Astrocyte of the hippocampus (primary cell): ENCODE measurements around the gene HTRA2.
"Not testable (repeated sequence)": the region's sequence is repeated elsewhere in the genome, so short reads cannot be mapped to it uniquely, and the experiment has no call there.

Source experiments
- DNase-seq: peaks from one replicate; pipeline ENCODE4 v3.0.0; 2011; ENCODE audit warnings: low read depth, low spot score

The HTRA2 gene

DNA sequence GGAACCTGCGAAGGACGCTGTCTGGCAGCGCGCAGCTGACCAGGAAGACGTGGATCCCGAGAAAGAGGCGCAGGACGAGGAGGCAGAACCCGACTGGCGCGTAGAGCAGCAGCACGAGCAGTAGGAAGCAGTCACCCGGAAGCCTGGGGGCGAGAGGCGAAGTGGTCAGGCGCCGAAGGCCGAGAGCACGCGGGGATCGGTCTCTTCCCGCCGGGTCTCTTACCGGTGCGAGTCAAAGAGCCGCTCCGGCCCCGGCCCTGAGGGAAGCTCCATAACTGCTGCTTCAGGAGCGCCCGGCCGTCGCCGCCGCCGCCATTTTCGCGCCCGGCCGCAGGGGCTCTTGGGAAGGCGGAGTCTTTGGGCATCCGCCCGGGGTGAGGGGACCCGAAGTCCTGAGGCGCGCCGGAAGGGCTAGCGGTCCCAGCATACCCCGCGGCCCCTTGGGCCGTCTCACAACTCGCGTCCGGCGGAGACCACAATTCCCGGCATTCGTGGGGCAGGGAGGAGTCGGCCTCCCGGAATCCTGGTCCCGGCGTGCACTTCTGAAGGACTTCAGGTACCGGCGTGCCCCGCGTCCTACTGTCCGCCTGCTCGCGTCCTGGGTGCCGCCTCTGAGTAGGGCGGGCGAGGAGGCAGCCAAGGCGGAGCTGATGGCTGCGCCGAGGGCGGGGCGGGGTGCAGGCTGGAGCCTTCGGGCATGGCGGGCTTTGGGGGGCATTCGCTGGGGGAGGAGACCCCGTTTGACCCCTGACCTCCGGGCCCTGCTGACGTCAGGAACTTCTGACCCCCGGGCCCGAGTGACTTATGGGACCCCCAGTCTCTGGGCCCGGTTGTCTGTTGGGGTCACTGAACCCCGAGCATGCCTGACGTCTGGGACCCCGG, at the start of gene HTRA2, which contains the start of gene AUP1:
HTRA2 (plus strand) TSS at position 577 of the 882 bp plus-strand sequence; CDS start at position 651, 74 bp downstream.
AUP1 (minus strand) TSS at position 350 of the 882 bp plus-strand sequence; CDS start at position 273, 77 bp downstream.
- peak; percentile 100 for DNase-seq

DNA sequence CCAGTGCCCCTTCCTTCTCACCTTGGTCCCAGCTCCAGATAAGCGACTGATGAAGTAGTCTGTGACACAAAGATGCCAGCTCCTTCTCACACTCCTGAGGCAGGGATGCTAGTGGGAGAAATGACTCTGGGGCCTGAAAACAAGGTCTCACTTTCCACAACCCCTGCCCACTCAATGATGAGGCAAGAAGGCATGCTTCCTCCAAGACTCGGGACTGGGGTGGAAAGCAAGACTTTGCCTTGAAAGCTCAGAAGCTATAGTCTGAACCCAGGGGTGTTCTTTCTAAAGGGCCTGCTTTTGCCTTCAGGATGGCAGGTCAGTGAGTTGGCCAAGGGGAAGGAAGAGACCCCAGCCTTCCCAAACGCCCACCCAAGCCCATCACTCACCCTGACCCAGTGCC, 48.3 kb upstream of the HTRA2 start:
- no peak for DNase-seq

DNA sequence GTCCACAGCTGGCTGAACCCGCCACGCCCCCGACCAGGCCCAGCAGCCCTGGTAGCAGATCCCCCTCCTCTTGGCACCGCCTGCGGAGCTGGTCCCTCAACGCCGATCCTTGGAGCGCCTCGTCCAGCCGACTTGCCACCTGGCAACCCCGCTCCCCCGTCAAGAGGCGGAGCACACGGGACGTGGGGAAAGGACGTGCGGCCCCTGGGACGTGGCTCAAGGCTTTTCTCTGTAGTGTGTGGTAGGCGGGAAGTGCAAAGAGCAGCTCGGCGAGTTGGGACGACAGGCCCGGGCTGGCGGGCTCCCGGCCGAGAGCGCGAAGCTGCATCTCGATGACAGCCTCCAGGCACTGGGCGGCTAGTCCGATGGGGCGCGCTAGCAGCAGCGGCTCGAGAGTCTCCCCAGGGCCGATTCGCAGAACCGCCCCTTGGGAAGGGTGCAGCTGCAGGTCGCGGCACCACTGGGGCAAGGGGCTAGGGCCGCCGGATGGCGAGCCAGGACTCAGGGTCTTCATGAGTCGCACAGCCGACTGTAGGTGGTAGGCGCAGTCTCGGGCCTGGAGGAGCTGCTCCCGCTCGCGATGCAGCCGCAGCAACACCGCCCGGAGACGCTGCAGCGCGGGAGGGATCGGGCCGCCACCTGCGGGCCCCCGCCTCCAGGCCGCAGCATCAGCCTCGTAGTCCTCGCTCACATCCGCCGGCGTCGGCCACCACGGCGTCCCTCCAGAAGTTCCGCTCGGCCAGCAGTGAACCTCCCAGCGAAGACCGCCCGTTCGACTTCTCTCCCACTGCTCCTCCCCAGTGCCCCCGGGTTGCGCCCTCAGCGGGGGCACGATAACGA, 47.6 kb upstream of the HTRA2 start:
- DNase-seq, result no peak

DNA sequence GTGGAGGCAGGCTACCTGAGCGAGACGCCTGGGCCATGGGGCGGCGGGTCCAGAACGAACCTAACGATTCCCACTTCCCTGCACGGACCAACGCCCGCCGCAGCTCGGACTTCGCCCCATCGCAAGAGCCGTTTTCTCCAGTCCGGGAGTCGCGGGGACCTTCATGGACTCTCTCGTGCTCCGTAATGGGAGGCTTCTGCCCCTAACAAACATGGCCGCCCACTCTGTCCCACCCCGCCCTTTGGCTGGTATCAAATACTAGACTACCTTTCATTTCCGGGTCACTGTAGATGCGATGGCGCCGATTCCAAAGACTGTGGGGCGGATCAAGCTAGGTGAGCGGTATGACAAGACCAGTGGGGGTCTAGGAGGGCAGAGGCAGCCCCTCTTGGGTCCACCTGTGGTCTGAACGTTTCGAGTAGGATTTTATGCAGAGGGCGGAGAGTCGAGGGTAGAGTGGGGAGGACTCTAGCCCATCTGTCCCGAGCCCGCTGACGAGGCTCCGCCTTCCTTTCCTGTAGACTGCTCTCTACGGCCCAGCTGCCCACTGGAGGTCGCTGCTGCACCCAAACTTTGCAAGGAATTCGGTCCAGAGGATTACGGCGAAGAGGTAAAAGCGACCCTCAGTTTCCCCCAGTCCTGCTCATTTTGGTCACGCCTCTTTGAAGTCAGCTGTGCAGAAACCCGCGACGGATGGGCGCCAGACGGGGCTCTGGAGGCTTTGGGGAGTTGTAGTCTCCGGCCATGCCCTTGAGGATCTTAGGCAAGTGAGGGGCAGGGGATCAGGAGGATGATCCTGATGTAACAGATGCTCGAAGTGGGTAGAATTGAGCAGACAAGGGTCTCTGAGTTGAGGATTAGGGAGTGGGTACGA, 46.7 kb upstream of the HTRA2 start, which contains the start of the genes CCDC142 and TTC31:
CCDC142 (minus strand) TSS at position 198 of the 874 bp plus-strand sequence; CDS start at position 37, 161 bp downstream.
TTC31 (plus strand) TSS at position 281 of the 874 bp plus-strand sequence; CDS start at position 296, 15 bp downstream.
- DNase-seq, result peak; percentile 97

DNA sequence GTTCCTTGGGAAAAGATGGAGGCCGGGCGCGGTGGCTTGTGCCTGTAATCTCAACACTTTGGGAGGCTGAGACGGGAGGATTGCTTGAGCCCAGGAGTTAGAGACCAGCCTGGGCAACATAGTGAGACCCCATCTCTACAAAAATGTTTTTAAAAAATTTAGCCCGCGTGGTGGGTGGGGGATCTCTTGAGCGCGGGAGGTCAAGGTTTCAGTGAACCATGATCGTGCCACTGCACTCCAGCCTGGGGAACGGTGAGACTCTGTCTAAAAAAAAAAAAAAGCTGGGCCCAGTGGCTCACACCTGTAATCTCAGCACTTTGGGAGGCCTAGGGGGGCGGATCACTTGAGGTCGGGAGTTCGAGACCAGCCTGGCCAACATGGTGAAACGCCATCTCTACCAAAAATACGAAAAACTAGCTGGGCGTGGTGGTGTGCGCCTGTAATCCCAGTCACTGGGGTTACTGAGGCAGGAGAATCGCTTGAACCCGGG, 46.0 kb upstream of the HTRA2 start:
- DNase-seq, result not testable (repeated sequence)

DNA sequence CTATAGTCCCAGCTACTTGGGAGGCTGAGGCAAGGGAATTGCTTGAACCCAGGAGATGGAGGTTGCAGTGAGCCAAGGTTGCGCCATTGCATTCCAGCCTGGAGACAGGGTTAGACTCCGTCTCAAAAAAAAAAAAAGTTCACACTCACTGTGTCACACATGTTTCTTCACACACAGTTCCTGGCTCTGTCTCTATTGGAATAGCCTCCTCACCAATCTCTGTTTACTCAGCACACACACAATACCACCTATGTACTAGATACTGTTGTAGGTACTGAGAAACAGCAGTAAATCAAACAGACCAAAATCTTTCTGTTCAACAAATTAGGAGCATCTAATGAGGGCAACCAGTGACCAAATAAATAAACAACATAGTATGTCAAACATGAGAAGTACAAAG, 43.6 kb upstream of the HTRA2 start:
- no peak for DNase-seq

DNA sequence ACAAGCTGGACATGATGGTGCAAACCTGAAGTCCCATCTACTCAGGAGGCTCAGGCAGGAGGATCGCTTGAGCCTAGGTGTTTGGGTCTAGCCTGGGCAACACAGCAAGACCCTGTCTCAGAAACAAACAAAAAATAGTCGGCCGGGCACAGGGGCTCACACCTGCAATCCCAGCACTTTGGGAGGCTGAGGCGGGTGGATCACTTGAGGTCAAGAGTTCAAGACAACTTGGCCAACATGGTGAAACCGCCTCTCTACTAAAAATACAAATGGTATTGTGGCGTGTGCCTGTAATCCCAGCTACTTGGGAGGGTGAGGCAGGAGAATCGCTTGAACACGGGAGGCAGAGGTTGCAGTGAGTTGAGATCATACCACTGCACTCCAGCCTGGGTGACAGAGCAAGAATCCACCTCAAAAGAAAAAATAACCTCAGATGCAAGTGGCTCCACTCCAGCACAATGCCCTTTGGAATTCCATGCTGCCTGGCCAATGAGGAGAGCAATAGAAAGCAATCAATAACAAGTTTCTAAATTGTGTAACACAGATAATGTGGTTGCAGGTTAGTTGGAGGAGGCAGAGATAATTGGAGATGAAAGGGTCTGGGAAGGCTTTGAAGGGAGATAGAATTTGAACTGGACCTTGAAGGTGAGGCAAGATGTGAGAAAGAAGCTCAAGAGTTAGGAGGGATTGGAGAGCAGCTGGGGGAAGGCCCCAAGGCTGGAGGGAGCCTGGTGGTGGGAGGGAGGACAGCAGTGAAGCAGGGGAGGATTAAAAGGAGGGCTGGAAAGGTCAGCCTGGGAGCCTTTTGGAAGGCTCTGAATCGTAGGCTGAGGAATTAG, 40.9 kb upstream of the HTRA2 start:
- DNase-seq, result no peak

DNA sequence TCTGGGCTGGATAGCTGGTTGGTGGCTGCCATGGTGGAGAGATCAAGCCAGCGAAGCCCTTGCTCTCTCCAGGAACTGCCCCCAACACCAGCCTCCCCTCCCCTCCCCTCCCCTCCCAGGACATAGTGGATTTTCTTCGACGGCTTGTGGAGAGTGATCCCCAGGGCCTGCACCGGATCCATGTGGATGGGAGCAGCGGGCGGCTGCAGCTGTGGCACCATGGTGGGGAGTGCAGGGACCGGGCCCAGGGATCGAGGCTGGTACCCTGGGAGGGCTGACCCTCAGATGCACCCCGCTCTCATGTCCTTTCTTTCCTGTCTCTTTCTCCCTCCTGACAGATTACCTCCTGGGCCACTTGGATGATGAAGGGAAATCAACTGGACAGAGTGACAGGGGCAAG, 39.8 kb upstream of the HTRA2 start:
- no peak for DNase-seq

DNA sequence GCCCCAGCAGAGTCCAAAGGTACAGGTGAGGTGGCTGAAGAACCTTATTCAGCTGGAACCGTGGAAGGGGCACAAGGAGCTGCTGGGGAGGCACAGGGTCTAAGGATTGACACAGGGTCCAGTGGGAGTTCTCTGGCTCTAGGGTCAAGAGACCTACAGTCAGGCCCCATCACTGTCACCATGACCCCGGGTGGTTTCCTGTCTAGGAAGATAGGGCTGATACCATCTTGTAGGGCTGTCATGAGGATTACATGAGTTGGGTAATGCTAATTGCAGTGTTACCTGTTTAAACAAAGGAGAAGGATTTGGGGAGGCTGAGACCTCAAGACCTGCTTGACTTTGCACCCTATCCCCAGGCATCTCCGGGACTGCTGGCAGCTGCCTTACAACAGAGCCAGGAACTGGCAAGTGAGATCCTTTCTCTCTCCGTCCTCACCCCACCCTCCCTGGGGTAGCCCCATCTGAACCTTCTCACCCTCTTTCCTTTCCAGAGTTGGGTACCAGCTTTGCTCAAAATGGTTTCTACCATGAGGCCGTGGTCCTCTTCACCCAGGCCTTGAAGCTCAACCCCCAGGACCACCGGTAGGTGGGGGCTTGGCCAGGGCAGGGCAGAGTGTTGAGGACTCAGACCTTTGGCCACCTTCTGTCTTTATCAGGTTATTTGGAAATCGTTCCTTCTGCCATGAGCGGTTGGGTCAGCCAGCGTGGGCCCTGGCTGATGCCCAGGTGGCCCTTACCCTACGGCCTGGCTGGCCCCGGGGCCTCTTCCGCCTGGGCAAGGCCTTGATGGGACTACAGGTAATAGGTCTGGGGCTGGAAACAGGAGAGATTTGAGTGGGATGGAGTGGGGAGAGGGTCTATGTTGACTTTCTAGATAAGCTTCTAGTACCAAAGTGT, 37.8 kb upstream of the HTRA2 start:
- no peak for DNase-seq

DNA sequence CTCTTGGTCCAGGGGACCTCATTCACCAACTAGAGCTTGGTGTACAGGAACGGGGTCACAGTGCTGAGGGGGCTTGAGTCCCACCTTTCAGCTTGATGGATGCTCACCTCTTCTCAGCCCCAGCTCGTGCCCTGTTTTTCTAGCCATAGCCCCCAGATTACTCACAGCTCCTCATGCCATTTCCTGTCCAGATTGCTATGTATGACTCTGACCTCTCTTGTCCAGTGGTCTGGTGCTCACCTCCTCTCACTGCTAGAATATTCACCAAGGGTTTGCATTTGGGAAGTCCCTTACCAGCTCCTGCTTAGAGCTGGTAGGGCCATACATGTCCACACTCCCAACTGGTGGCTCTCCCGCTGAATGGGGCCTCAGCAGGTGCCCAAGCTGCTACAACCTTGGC, 36.2 kb upstream of the HTRA2 start:
- no peak for DNase-seq

DNA sequence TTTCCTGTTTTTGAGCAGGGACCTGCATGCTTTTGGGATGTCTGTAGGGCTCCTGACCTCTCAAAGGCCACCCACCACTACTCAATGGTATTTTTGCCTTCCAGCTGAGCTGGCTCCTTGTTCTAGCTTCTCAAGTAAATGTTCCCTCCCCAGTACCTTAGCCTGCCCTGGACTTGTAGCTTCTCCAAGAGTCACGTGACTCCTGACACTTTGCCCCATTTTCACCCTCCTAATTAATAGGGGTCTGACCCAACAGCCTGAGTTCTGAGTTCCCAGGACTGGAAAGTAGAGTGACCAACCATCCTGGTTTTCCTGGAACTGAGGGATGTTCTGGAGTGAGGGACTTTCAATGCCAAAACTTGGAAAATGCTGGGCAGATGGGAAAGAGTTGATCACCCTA, 34.3 kb upstream of the HTRA2 start:
- no peak for DNase-seq

DNA sequence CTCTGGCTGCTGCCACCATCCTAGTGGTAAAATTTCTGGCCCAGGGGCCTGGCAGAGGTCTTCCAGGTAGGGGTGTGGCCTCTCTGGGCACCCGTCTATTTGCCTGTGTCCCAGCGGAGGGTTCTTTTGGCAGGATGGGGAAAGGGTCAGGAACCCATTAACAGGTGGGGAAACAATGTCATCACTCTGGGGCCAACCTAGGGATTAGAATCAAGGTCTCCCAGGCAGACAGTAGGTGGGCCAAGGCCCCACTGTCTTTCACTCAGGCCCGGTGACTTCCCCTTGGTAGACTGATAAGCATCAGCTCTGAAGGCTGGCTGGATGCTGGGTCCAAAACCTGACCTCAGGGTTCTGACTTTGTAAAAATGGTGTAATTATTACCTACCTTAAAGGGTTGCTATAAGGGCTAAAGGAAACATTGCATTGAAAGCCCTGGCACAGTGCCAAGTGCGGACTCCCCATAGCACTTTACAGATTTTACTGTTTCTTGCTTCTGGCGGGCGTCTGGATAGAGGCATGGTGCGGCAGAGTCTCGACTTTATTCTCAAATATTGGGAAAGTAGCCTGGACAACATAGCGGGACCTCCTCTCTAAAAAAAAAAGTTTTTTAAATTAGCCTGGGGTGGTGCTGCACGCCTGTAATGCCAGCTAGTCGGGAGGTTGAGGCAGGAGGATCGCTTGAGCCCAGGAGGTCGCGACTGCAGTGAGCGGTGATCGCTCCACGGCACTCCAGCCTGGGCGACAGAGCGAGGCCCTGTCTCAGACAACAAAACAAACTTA, 32.5 kb upstream of the HTRA2 start:
- no peak for DNase-seq

DNA sequence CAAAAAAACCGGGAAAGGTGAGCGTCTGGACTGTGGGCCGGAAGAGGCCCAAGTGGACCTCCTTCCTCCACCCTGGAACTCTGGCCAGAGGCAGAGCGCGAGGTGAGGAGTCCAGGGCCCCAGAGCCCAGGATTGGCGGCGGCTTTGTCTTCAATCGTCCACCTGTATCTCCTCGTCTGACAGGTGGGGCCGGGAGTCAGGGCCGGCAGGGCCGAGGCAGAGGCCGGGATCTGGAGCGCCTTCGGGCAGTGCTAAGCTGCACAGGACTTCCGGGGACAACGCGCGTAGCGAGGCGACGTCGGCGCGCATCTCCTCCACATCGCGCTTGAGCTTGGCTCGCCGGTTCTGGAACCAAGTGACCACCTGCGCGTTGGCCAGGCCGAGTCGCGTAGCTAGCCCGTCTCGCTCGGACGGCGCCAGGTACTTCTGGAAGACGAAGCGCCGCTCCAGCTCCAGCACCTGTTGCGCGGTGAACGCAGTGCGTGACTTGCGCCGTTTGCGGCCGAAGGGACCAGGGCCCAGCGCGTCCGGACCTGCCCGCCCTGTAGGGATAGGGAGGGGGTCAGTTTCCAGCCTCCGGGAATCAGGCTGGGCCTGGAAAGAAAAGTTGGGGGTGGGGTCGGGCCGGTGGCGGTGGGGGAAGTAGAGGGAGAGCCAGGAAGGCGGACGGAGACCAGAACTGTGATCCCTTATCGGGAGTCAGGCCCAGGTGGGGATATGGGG, 31.8 kb upstream of the HTRA2 start:
- DNase-seq, result peak; percentile 31

DNA sequence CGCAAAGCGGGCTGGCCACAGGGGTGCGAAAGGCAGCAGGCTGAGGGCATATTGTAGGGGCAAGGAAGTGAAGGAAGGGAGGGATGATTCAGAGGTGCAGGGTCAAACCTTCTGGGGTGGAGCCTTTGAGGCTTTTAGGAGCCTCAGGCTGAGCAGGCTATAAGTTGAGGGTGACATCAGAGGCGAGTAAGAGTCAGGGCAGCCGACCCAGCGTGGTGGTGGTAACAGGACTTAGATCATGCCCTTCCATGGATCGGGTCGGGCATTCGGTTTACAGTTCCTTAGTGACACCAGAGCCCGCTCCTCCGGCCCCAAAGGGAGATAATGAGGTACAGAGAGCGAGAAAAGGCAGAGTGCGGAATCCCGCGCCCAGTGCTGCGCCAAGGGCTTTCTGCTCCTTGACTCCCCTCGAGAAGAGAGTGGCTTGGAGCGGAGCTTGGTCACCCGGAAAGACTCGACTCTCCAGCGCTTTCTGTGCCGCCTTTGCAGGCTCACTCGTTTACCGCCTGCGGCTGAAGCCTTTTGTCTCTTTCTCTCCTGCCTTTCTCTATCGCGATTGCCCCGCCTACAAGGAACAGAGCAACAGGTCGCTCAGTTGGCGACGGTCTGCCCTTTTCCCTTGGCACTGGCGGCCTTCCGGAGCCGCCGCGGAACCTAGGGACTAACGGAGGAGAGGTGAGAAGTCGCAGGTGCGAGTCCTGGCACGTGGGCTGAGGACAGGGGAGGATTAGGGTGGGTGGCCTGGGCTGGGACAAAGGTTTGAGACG, 31.1 kb upstream of the HTRA2 start:
- peak; percentile 55 for DNase-seq

DNA sequence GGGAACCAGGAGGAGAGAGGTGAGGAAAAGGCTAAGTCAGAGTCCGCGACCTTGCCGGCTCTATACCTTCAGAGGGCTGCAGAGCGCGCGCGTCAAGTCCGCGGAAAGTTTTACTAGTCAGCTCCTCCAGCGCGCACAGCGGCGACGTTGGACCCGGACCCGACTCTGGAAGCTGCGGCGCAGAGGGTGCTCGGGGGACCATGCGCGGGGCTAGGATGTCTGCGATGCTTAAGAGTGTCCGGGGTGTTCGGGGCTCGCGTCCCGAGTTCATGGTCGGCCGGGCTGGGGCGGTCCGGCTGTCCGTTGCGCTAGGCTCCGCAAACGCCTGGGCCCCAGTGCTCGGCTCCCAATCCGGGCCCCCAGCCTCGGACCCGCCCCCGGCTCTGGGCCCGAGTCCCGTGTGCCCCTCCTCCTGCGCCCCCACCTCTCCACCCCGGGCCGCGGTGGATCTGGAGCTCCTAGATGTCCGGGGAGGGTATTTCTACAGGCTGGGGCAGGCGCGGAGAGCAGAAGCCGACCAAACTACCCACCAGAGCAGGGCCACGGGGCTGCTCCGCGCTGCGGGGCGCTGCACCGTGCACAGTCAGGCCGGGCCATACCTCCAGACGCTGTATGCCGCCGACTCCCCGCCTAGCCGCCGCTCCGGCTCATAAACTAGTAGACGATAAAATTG, 30.3 kb upstream of the HTRA2 start, which contains the start of gene LBX2:
LBX2 (minus strand) TSS at position 337 of the 673 bp plus-strand sequence; CDS start at position 271, 66 bp downstream.
- peak; percentile 52 for DNase-seq

DNA sequence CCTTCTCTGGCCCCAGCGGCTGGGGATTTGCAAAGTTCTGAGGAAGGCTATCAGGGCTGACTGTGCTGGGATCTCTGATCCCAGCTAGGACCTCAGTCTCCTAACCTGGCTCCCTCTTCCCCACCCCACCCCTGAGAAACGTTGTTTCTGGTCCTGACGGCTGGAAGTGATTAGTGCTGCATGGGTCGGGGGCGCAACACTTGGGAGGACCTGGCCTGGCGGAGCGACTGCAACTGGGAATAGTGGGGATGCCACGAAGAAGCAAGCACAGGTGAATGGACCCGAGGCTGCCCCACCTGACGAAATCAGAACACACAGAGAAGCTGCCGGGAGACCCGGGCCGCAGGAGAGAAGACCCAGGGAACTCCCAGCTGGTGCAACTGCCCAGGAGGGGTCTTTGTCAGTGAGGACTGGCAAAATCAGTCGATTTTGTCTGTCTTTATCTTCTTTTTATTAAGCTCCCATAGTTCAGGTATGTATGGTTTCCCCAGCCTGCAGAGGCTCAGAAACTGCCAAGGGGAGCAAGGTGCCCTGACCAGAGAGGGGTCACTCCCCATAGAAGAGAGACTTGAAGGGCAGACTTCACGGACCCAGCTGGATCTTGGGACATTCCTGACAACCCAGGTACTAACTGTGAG, 29.7 kb upstream of the HTRA2 start:
- no peak for DNase-seq
